Epithelial cell of proximal tubule (primary cell): ENCODE results near the gene FLACC1. TPM values are rescaled to one million over a fixed set of nuclear protein-coding genes. Genes with fewer than 3 reads are reported as not detected.

Experiments used
- DNase-seq: peaks from one replicate; pipeline ENCODE4 v3.0.0-alpha.2; 2011; ENCODE audit warnings: low read depth
- H3K4me3 ChIP-seq: 2 replicates; pipeline ENCODE4 v1.5.1; 2011; ENCODE audit warnings: low read depth, mild to moderate bottlenecking, low read length
- CTCF ChIP-seq: conservative IDR thresholded peaks from 2 replicates; pipeline ENCODE4 v1.5.1; 2012; ENCODE audit warnings: low read depth, mild to moderate bottlenecking, low read length
- total RNA-seq: library from RNA; depleted of rRNA; stranded (reverse); fragments of >200 nt; gene quantifications from 2 replicates; pipeline ENCODE4 v1.2.3, GENCODE V29; 2015

FLACC1 gene
- total RNA-seq, 1 donor from 2014 or later, result not detected

GRCh38 chr2:201257381-201257955 lies 99.7 kb downstream of the FLACC1 start:
- no peak for DNase-seq
- no peak for TF ChIP-seq CTCF
- H3K4me3 ChIP-seq, result peak overlapping the region; percentile 63

GRCh38 chr2:201256082-201256481 lies 101.1 kb downstream of the FLACC1 start:
- no peak for TF ChIP-seq CTCF
- no peak for DNase-seq

GRCh38 chr2:201255408-201256033 lies 101.6 kb downstream of the FLACC1 start:
- no peak overlapping the region for H3K4me3 ChIP-seq
- no peak for DNase-seq
- TF ChIP-seq CTCF, result no peak

More at GRCh38 chr2:201256082-201256481, 101.1 kb downstream of the FLACC1 start:
- no peak overlapping the region for H3K4me3 ChIP-seq

GRCh38 chr2:201254081-201254730 lies 102.9 kb downstream of the FLACC1 start:
- no peak for TF ChIP-seq CTCF
- no peak overlapping the region for H3K4me3 ChIP-seq
- no peak for DNase-seq

GRCh38 chr2:201250741-201251140 lies 106.4 kb downstream of the FLACC1 start:
- no peak overlapping the region for H3K4me3 ChIP-seq
- TF ChIP-seq CTCF, result no peak
- no peak for DNase-seq

- no peak for DNase-seq
- no peak overlapping the region for H3K4me3 ChIP-seq
- TF ChIP-seq CTCF, result no peak
These were observed 107.3 kb downstream of the FLACC1 start for GRCh38 chr2:201249889-201250288.

GRCh38 chr2:201248288-201248844 lies 108.8 kb downstream of the FLACC1 start:
- TF ChIP-seq CTCF, result no peak
- no peak overlapping the region for H3K4me3 ChIP-seq
- DNase-seq, result no peak
